ENCODE data around the gene AHRR. TPM values are rescaled to one million over a fixed set of nuclear protein-coding genes. Genes with fewer than 3 reads are reported as not detected.
A peak's percentile ranks its signal among the peaks of the same experiment; 100 is the strongest.

The AHRR gene
- total and polyA plus RNA-seq, 2 experiments from 2014 or later = 0.27 to 1.8 TPM

DNA sequence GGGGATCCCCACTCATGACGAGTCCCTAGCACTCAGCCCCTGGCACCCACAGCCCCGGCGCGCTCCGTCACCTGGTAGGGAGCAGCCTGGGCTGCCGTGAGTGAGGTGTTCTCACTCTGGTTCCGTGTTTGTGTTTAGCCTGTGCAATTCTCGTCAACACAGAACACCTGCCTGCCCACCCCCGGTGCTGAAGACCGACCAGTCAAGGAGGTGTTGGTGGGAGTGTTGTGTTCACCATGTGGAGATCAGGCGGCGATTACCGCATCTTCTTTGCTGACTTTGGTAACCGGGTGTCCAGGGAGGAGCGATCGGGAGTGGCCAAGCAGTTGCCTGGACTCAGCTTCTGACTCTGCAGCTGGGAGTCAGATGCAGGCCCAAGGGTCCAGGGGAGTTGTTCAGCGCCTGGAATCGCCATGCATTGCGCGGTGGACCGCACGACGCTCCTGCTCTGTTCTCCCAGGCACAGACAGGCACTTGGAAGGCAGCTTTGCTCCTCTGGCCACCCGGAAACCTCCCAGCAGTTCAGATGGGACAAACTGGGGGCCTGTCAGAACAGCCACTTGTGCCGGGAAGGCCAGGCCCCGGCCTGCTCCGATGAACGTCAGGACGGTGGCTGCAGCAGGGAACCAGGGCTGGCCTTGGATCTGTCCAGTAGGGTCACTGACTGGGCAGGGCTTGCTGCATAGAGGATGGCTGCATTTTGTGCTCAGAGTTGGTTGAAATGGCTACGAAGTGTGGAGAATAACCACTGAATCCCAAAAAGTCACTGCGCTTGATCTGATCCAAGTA lies 149.6 kb downstream of the AHRR start:
- Histone ChIP-seq H3K4me3 (no peak overlapping the region; the same call in 1 of the 2 replicates), H3K27ac (ENCODE audit: low read depth) (no peak overlapping the region), H3K27me3 (ENCODE audit: insufficient read depth) (peaks cover 27% of the 10 kb centered on the region), H3F3A (replicated peaks; ENCODE audit: low read depth) (no peaks in the 10 kb centered on the region), H3K9me2 (ENCODE audit: insufficient read depth) (no peaks in the 10 kb centered on the region), H4K20me1 (replicated peaks; ENCODE audit: insufficient read depth) (peaks cover 9% of the 10 kb centered on the region; the same call in 1 of the 2 replicates), H3K4me1 (ENCODE audit: insufficient read depth) (no peaks in the 10 kb centered on the region), H2AFZ (no peak overlapping the region), H3K4me2 (no peak overlapping the region), H3K36me3 (ENCODE audit: insufficient read depth) (no peaks in the 10 kb centered on the region; the same call in 1 of the 2 replicates), H3K79me2 (replicated peaks; ENCODE audit: insufficient read depth) (no peaks in the 10 kb centered on the region)
- Mint-ChIP-seq H3K4me3 (peak overlapping the region; percentile 52), H3K36me3 (ENCODE audit: low read depth) (no peaks in the 10 kb centered on the region), H3K9me3 (no peaks in the 10 kb centered on the region), H3K27me3 (ENCODE audit: insufficient read depth, low read depth, poor library complexity) (peaks cover 28% of the 10 kb centered on the region), H3K4me1 (peaks cover 8% of the 10 kb centered on the region; the same call in 2 of the 3 replicates), H3K27ac (no peak overlapping the region)
- DNase-seq (ENCODE audit: low spot score) = no peak
- TF ChIP-seq CREB1 (CRISPR knock-in tag; IDR thresholded peaks at IDR 0.05; ENCODE audit: low read depth) = no peak
- TF ChIP-seq, protein P1, sequence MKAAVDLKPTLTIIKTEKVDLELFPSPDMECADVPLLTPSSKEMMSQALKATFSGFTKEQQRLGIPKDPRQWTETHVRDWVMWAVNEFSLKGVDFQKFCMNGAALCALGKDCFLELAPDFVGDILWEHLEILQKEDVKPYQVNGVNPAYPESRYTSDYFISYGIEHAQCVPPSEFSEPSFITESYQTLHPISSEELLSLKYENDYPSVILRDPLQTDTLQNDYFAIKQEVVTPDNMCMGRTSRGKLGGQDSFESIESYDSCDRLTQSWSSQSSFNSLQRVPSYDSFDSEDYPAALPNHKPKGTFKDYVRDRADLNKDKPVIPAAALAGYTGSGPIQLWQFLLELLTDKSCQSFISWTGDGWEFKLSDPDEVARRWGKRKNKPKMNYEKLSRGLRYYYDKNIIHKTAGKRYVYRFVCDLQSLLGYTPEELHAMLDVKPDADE (IDR thresholded peaks at IDR 0.05) = no peak
- no peak for TF ChIP-seq REST (IDR thresholded peaks at IDR 0.05; ENCODE audit: unreplicated experiment)
- TF ChIP-seq EZH2 (IDR thresholded peaks at IDR 0.05; ENCODE audit: low read depth, unreplicated experiment) = no peak
- TF ChIP-seq, protein P2, sequence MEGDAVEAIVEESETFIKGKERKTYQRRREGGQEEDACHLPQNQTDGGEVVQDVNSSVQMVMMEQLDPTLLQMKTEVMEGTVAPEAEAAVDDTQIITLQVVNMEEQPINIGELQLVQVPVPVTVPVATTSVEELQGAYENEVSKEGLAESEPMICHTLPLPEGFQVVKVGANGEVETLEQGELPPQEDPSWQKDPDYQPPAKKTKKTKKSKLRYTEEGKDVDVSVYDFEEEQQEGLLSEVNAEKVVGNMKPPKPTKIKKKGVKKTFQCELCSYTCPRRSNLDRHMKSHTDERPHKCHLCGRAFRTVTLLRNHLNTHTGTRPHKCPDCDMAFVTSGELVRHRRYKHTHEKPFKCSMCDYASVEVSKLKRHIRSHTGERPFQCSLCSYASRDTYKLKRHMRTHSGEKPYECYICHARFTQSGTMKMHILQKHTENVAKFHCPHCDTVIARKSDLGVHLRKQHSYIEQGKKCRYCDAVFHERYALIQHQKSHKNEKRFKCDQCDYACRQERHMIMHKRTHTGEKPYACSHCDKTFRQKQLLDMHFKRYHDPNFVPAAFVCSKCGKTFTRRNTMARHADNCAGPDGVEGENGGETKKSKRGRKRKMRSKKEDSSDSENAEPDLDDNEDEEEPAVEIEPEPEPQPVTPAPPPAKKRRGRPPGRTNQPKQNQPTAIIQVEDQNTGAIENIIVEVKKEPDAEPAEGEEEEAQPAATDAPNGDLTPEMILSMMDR (conservative IDR thresholded peaks at IDR 0.05; ENCODE audit: low read depth in 2 of 2) = no peak
- TF ChIP-seq ZNF331 (CRISPR knock-in tag; IDR thresholded peaks at IDR 0.05; ENCODE audit: low read depth) = no peak
- TF ChIP-seq, protein P3, sequence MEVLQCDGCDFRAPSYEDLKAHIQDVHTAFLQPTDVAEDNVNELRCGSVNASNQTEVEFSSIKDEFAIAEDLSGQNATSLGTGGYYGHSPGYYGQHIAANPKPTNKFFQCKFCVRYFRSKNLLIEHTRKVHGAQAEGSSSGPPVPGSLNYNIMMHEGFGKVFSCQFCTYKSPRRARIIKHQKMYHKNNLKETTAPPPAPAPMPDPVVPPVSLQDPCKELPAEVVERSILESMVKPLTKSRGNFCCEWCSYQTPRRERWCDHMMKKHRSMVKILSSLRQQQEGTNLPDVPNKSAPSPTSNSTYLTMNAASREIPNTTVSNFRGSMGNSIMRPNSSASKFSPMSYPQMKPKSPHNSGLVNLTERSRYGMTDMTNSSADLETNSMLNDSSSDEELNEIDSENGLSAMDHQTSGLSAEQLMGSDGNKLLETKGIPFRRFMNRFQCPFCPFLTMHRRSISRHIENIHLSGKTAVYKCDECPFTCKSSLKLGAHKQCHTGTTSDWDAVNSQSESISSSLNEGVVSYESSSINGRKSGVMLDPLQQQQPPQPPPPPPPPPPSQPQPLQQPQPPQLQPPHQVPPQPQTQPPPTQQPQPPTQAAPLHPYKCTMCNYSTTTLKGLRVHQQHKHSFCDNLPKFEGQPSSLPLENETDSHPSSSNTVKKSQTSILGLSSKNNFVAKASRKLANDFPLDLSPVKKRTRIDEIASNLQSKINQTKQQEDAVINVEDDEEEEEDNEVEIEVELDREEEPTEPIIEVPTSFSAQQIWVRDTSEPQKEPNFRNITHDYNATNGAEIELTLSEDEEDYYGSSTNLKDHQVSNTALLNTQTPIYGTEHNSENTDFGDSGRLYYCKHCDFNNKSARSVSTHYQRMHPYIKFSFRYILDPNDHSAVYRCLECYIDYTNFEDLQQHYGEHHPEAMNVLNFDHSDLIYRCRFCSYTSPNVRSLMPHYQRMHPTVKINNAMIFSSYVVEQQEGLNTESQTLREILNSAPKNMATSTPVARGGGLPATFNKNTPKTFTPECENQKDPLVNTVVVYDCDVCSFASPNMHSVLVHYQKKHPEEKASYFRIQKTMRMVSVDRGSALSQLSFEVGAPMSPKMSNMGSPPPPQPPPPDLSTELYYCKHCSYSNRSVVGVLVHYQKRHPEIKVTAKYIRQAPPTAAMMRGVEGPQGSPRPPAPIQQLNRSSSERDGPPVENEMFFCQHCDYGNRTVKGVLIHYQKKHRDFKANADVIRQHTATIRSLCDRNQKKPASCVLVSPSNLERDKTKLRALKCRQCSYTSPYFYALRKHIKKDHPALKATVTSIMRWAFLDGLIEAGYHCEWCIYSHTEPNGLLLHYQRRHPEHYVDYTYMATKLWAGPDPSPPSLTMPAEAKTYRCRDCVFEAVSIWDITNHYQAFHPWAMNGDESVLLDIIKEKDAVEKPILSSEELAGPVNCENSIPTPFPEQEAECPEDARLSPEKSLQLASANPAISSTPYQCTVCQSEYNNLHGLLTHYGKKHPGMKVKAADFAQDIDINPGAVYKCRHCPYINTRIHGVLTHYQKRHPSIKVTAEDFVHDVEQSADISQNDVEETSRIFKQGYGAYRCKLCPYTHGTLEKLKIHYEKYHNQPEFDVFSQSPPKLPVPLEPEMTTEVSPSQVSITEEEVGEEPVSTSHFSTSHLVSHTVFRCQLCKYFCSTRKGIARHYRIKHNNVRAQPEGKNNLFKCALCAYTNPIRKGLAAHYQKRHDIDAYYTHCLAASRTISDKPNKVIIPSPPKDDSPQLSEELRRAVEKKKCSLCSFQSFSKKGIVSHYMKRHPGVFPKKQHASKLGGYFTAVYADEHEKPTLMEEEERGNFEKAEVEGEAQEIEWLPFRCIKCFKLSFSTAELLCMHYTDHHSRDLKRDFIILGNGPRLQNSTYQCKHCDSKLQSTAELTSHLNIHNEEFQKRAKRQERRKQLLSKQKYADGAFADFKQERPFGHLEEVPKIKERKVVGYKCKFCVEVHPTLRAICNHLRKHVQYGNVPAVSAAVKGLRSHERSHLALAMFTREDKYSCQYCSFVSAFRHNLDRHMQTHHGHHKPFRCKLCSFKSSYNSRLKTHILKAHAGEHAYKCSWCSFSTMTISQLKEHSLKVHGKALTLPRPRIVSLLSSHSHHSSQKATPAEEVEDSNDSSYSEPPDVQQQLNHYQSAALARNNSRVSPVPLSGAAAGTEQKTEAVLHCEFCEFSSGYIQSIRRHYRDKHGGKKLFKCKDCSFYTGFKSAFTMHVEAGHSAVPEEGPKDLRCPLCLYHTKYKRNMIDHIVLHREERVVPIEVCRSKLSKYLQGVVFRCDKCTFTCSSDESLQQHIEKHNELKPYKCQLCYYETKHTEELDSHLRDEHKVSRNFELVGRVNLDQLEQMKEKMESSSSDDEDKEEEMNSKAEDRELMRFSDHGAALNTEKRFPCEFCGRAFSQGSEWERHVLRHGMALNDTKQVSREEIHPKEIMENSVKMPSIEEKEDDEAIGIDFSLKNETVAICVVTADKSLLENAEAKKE (CRISPR knock-in tag; IDR thresholded peaks at IDR 0.05) = no peak
- no peak for TF ChIP-seq EZH2phosphoT487 (IDR thresholded peaks at IDR 0.05; ENCODE audit: unreplicated experiment)
- no peak for TF ChIP-seq NANOG (IDR thresholded peaks at IDR 0.05; ENCODE audit: borderline replicate concordance)
- TF ChIP-seq ZNF114 (CRISPR knock-in tag; IDR thresholded peaks at IDR 0.05) = no peak
- no peak for TF ChIP-seq POLR2AphosphoS5 (IDR thresholded peaks at IDR 0.05; ENCODE audit: low read depth)
- no peak for ATAC-seq
